ENCODE results near the gene RFNG.

Gene RFNG

GRCh38 chr17:82051776-82052637 is at the start of gene RFNG, which contains the start of gene GPS1:
Gene RFNG, minus strand, starts transcription at chr17:82051811. Its CDS starts 45 bp downstream, at chr17:82051766.
Gene GPS1, plus strand, starts transcription at chr17:82051898. Its CDS starts 34 bp downstream, at chr17:82051932.
- peak; percentile 87 for DNase-seq

GRCh38 chr17:82101301-82101715 is 49.7 kb upstream of the RFNG start:
- DNase-seq, result no peak

- no peak for DNase-seq
Measured at GRCh38 chr17:82100502-82101298, 49.1 kb upstream of the RFNG start.

GRCh38 chr17:82098939-82099763 is 47.5 kb upstream of the RFNG start:
- DNase-seq, result peak; percentile 22

- peak; percentile 96 for DNase-seq
Measured at GRCh38 chr17:82098169-82098938, 46.7 kb upstream of the RFNG start, which contains the start of gene FASN. Gene FASN, minus strand, starts transcription at chr17:82098236. Its CDS starts 1,791 bp downstream, at chr17:82096445.

GRCh38 chr17:82097919-82098168 is 46.2 kb upstream of the RFNG start:
- DNase-seq, result no peak

- DNase-seq, result peak; percentile 23
Measured at GRCh38 chr17:82097184-82097918, 45.7 kb upstream of the RFNG start.

GRCh38 chr17:82096709-82097183 is 45.1 kb upstream of the RFNG start:
- no peak for DNase-seq

- no peak for DNase-seq
Measured at GRCh38 chr17:82095777-82096708, 44.4 kb upstream of the RFNG start.

GRCh38 chr17:82094931-82095776 is 43.5 kb upstream of the RFNG start:
- DNase-seq, result no peak

- DNase-seq, result no peak
Measured at GRCh38 chr17:82092995-82093751, 41.6 kb upstream of the RFNG start.

GRCh38 chr17:82092628-82092994 is 41.0 kb upstream of the RFNG start:
- DNase-seq, result no peak

- DNase-seq, result no peak
Measured at GRCh38 chr17:82092094-82092586, 40.5 kb upstream of the RFNG start.

GRCh38 chr17:82091264-82092066 is 39.9 kb upstream of the RFNG start:
- no peak for DNase-seq

- DNase-seq, result no peak
Measured at GRCh38 chr17:82090549-82091263, 39.1 kb upstream of the RFNG start.

GRCh38 chr17:82089723-82090548 is 38.3 kb upstream of the RFNG start:
- DNase-seq, result no peak
